ENCODE measurements around the gene MMP13. TPM values are rescaled to one million over a fixed set of nuclear protein-coding genes. Genes with fewer than 3 reads are reported as not detected.

MMP13 gene
- total and polyA plus RNA-seq, 2 experiments from 2014 or later = not detected

GRCh38 chr11:102924851-102925380, 30.6 kb downstream of the MMP13 start:
- DNase-seq (ENCODE audit: low read depth in 1 of 2, low spot score in 1 of 2) = no peak
- Histone ChIP-seq H3K27ac (no peak overlapping the region), H3K4me1 (ENCODE audit: low read depth) (peaks cover 5% of the 10 kb centered on the region), H3K4me3 (no peak overlapping the region), H3K36me3 (no peaks in the 10 kb centered on the region), H3K9me3 (ENCODE audit: low read depth) (no peaks in the 10 kb centered on the region), H3K27me3 (no peaks in the 10 kb centered on the region)
- TF ChIP-seq, protein P1, sequence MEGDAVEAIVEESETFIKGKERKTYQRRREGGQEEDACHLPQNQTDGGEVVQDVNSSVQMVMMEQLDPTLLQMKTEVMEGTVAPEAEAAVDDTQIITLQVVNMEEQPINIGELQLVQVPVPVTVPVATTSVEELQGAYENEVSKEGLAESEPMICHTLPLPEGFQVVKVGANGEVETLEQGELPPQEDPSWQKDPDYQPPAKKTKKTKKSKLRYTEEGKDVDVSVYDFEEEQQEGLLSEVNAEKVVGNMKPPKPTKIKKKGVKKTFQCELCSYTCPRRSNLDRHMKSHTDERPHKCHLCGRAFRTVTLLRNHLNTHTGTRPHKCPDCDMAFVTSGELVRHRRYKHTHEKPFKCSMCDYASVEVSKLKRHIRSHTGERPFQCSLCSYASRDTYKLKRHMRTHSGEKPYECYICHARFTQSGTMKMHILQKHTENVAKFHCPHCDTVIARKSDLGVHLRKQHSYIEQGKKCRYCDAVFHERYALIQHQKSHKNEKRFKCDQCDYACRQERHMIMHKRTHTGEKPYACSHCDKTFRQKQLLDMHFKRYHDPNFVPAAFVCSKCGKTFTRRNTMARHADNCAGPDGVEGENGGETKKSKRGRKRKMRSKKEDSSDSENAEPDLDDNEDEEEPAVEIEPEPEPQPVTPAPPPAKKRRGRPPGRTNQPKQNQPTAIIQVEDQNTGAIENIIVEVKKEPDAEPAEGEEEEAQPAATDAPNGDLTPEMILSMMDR (IDR thresholded peaks at IDR 0.05; ENCODE audit: low read depth, low read length) = no peak

GRCh38 chr11:102921587-102922220, 33.8 kb downstream of the MMP13 start:
- H3K4me1 ChIP-seq (ENCODE audit: low read depth) = no peaks in the 10 kb centered on the region
- H3K9me3 ChIP-seq (ENCODE audit: low read depth) = no peaks in the 10 kb centered on the region
- no peak for DNase-seq (ENCODE audit: low read depth in 1 of 2, low spot score in 1 of 2)
- H3K4me3 ChIP-seq = no peak overlapping the region
- H3K27ac ChIP-seq = no peak overlapping the region
- H3K36me3 ChIP-seq = no peaks in the 10 kb centered on the region
- no peaks in the 10 kb centered on the region for H3K27me3 ChIP-seq
- TF ChIP-seq, protein P1 (IDR thresholded peaks at IDR 0.05; ENCODE audit: low read depth, low read length) = no peak

GRCh38 chr11:102920118-102920684, 35.3 kb downstream of the MMP13 start:
- Histone ChIP-seq H3K9me3 (ENCODE audit: low read depth) (no peaks in the 10 kb centered on the region), H3K4me3 (no peak overlapping the region), H3K36me3 (no peaks in the 10 kb centered on the region), H3K27ac (no peak overlapping the region), H3K27me3 (no peaks in the 10 kb centered on the region), H3K4me1 (ENCODE audit: low read depth) (peaks cover 4% of the 10 kb centered on the region)
- TF ChIP-seq, protein P1 (IDR thresholded peaks at IDR 0.05; ENCODE audit: low read depth, low read length) = no peak
- no peak for DNase-seq (ENCODE audit: low read depth in 1 of 2, low spot score in 1 of 2)

DNA sequence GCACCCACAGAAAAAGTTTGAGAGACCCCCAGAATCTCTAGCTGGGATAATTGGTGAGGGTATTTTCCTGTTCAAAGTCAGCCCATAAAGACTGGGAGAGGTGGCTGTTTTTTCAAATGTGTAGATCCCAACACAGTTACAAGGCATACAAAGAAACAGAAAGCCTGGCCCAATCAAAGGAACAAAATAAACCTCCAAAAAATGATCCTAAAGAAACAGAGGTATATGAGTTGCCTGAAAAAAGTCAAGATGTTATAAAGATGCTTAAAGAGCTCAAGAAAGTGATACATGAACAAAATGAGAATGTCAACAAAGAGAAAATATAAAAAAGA, 40.5 kb downstream of the MMP13 start:
- no peaks in the 10 kb centered on the region for H3K9me3 ChIP-seq (ENCODE audit: low read depth)
- H3K27me3 ChIP-seq = no peaks in the 10 kb centered on the region
- H3K36me3 ChIP-seq = no peaks in the 10 kb centered on the region
- TF ChIP-seq, protein P1 (IDR thresholded peaks at IDR 0.05; ENCODE audit: low read depth, low read length) = no peak
- H3K4me1 ChIP-seq (ENCODE audit: low read depth) = peaks cover 18% of the 10 kb centered on the region
- peak overlapping the region; percentile 80 for H3K27ac ChIP-seq
- no peak overlapping the region for H3K4me3 ChIP-seq
- no peak for DNase-seq (ENCODE audit: low read depth in 1 of 2, low spot score in 1 of 2)

DNA sequence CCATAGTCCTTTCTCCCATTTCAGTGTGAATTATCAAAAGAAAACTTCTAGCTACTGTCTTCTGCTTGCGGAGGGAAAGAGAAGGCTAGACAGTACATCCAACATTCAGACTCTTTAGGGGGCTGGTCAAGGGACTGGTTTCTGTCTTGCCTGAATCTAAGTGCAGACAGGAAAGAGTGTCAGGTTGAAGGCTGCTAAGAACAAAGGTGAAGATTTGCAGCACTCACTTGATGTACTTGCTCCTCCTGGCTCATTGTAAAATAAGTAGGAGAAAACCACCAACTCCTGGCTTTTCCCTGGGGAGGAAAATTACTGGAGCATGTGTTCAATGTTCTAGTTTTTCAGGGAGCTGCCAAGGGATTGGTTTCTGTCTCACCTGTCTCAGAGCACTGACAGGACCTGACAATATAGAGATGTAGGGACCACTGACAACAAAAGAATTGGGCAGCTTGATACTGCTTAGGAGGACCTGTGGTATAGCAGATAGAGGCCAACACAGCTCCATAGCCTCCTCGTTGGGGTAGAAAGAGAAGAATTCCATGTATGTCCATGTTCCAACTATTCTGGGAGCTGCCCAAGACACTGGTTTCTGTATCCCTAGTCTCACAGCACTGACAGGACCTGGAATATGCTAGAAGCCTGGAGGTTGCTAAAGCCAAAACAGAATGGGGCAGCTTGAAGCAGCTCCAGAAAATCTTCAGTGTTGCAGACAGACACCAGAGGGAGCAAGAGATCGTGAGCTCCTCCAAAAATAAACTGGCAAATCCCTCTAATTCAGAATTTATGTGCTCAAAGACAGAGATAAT, 41.1 kb downstream of the MMP13 start:
- peak overlapping the region; percentile 80 for H3K27ac ChIP-seq
- TF ChIP-seq, protein P1 (IDR thresholded peaks at IDR 0.05; ENCODE audit: low read depth, low read length) = peak; percentile 75
- no peak overlapping the region for H3K4me3 ChIP-seq
- H3K27me3 ChIP-seq = no peaks in the 10 kb centered on the region
- H3K4me1 ChIP-seq (ENCODE audit: low read depth) = peaks cover 18% of the 10 kb centered on the region
- H3K9me3 ChIP-seq (ENCODE audit: low read depth) = no peaks in the 10 kb centered on the region
- H3K36me3 ChIP-seq = no peaks in the 10 kb centered on the region
- peak; percentile 59 to 68 for DNase-seq (ENCODE audit: low read depth in 1 of 2, low spot score in 1 of 2)
